K562 (cell line): ENCODE results near the gene MTHFD2. TPM values are rescaled to one million over a fixed set of nuclear protein-coding genes. Genes with fewer than 3 reads are reported as not detected.

Experiments
- CBFA2T2 ChIP-seq: fragments of 450-650 bp; conservative IDR thresholded peaks from 2 replicates; pipeline ENCODE4 v1.6.1; 2017; ENCODE audit warnings: mild to moderate bottlenecking
- ERF ChIP-seq: fragments of 450-650 bp; formaldehyde crosslinking; IDR thresholded peaks from 2 replicates; pipeline ENCODE4 v1.4.0; 2020; ENCODE audit warnings: mild to moderate bottlenecking, mixed read lengths
- HCFC1 ChIP-seq: IDR thresholded peaks from 2 replicates; pipeline ENCODE4 v1.6.1; 2012; ENCODE audit warnings: low read depth, low read length, improper control_type of control experiment
- MGA ChIP-seq: fragments of 450-650 bp; IDR thresholded peaks from 2 replicates; pipeline ENCODE4 v1.6.1; 2016; ENCODE audit warnings: mild to moderate bottlenecking, moderate library complexity
- NR2C2 ChIP-seq, 2 experiments: fragments of 200-800 bp in 1 of 2; sonication (Bioruptor generic) in 1 of 2; sonication (generic) in 1 of 2; formaldehyde crosslinking in 1 of 2; IDR thresholded peaks; 2 replicates each; pipeline versions ENCODE4 v1.6.1 to v1.8.0; 2016 to 2022; ENCODE audit warnings: mild to moderate bottlenecking in 1 of 2, missing compliant biosample characterization in 1 of 2, missing genetic modification characterization in 1 of 2, missing genetic modification reagents in 1 of 2
- POLR3A ChIP-seq: IDR thresholded peaks from 2 replicates; pipeline ENCODE4 v1.6.1; 2011; ENCODE audit warnings: borderline replicate concordance, mild to moderate bottlenecking, moderate library complexity; ENCODE audit not compliant: insufficient read length, insufficient read depth; ENCODE audit errors: extremely low read depth
- ZFX ChIP-seq: sonication (generic); formaldehyde crosslinking; IDR thresholded peaks from 2 replicates; pipeline ENCODE4 v1.8.0; 2022; ENCODE audit warnings: mild to moderate bottlenecking, missing genetic modification reagents, moderate library complexity
- ZNF561 ChIP-seq: fragments of 450-650 bp; formaldehyde crosslinking; conservative IDR thresholded peaks from 2 replicates; pipeline ENCODE4 v1.4.0; 2020; ENCODE audit warnings: mild to moderate bottlenecking, moderate library complexity
- polyA plus RNA-seq, 8 experiments: library from polyadenylated mRNA; depleted of rRNA in 4 of 8; stranded (reverse) in 5 of 8; unstranded in 3 of 8; fragments of >200 nt; fragmentation: Nextera tagmentation in 2 of 8; fragmentation: Illumina TruSeq in 1 of 8; extraction: Ambion mirVana in 2 of 8; extraction: Trizol in 1 of 8; gene quantifications; 2 replicates each; pipeline versions ENCODE4 v1.2.1 to v1.2.3, GENCODE V29; 2011 to 2014; ENCODE audit warnings: inconsistent platforms in 1 of 8, missing spikeins in 1 of 8
- total RNA-seq, 7 experiments: library from RNA; depleted of rRNA in 6 of 7; stranded (reverse); fragments of >200 nt in 6 of 7; fragmentation: Illumina TruSeq in 2 of 7; extraction: Trizol in 2 of 7; gene quantifications; 2 replicates each; pipeline versions ENCODE4 v1.2.1 to v1.2.3, GENCODE V29; 2011 to 2021; ENCODE audit warnings: low replicate concordance in 1 of 7
- TF ChIP-seq, protein P1 (sequence below): sonication (generic); formaldehyde crosslinking; IDR thresholded peaks from 2 replicates; pipeline ENCODE4 v1.5.0; 2020; ENCODE audit warnings: missing genetic modification reagents
- TF ChIP-seq, protein P2 (sequence below): fragments of 200-800 bp; sonication (Bioruptor generic); IDR thresholded peaks from 2 replicates; pipeline ENCODE4 v1.6.1; 2016; ENCODE audit warnings: missing genetic modification characterization, missing compliant biosample characterization

Gene MTHFD2
- total and polyA plus RNA-seq, 9 of the 15 experiments (the other 6 are each of a cell fraction or from before 2014, with no cell fraction given): 113 to 520 (median 234) TPM

DNA sequence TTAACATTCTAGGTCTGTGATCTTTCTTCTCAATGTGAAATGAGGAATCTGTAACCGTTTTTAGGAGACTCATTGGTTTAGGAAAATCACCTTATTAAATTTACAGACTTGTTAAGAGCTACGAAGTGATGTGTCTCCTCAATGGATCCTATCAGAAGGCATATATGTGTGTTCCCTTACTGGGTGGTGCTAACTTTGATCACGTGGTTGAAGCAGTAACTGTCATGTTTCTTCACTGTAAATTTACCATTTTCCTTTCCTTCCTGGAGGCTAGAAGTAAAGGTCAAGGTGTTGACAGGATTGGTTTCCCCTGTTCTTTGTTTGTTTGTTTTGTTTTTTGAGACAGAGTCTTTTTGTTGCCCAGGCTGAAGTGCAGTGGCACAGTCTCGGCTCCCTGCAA, 1.4 kb upstream of the MTHFD2 start (continued):
- TF ChIP-seq ERF (CRISPR knock-in tag) (no peak), HCFC1 (no peak), NR2C2 (CRISPR knock-in tag; IDR thresholded peaks at IDR 0.05) (no peak), NR2C2 (tag; IDR thresholded peaks at IDR 0.05) (no peak), ZNF561 (CRISPR knock-in tag) (no peak), POLR3A (no peak), MGA (peak; percentile 18; the same call in 1 of the 2 replicates), ZFX (CRISPR knock-in tag) (no peak), CBFA2T2 (peak; percentile 68)
- TF ChIP-seq, protein P1, sequence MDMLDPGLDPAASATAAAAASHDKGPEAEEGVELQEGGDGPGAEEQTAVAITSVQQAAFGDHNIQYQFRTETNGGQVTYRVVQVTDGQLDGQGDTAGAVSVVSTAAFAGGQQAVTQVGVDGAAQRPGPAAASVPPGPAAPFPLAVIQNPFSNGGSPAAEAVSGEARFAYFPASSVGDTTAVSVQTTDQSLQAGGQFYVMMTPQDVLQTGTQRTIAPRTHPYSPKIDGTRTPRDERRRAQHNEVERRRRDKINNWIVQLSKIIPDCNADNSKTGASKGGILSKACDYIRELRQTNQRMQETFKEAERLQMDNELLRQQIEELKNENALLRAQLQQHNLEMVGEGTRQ (CRISPR knock-in tag): peak; percentile 75
- TF ChIP-seq, protein P2, sequence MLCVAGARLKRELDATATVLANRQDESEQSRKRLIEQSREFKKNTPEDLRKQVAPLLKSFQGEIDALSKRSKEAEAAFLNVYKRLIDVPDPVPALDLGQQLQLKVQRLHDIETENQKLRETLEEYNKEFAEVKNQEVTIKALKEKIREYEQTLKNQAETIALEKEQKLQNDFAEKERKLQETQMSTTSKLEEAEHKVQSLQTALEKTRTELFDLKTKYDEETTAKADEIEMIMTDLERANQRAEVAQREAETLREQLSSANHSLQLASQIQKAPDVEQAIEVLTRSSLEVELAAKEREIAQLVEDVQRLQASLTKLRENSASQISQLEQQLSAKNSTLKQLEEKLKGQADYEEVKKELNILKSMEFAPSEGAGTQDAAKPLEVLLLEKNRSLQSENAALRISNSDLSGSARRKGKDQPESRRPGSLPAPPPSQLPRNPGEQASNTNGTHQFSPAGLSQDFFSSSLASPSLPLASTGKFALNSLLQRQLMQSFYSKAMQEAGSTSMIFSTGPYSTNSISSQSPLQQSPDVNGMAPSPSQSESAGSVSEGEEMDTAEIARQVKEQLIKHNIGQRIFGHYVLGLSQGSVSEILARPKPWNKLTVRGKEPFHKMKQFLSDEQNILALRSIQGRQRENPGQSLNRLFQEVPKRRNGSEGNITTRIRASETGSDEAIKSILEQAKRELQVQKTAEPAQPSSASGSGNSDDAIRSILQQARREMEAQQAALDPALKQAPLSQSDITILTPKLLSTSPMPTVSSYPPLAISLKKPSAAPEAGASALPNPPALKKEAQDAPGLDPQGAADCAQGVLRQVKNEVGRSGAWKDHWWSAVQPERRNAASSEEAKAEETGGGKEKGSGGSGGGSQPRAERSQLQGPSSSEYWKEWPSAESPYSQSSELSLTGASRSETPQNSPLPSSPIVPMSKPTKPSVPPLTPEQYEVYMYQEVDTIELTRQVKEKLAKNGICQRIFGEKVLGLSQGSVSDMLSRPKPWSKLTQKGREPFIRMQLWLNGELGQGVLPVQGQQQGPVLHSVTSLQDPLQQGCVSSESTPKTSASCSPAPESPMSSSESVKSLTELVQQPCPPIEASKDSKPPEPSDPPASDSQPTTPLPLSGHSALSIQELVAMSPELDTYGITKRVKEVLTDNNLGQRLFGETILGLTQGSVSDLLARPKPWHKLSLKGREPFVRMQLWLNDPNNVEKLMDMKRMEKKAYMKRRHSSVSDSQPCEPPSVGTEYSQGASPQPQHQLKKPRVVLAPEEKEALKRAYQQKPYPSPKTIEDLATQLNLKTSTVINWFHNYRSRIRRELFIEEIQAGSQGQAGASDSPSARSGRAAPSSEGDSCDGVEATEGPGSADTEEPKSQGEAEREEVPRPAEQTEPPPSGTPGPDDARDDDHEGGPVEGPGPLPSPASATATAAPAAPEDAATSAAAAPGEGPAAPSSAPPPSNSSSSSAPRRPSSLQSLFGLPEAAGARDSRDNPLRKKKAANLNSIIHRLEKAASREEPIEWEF (CRISPR knock-in tag): no peak
